Mesenteric fat pad (tissue), 1 donor: ENCODE results near the gene LPIN2. TPM values are rescaled to one million over a fixed set of nuclear protein-coding genes. Genes with fewer than 3 reads are reported as not detected.

Source experiments
- DNase-seq: peaks from one replicate; pipeline ENCODE4 v3.0.0-alpha.2; 2020; ENCODE audit warnings: low spot score
- total RNA-seq: library from RNA; stranded (reverse); fragmentation: NEBNext Ultra II Directional; extraction: Animal tissue kit (Norgen Biotek cat#: 25700); gene quantifications from one replicate; pipeline ENCODE4 v1.2.1, GENCODE V29; 2021
- donor health status: DM: yes; HTN: yes; CAD: no.

LPIN2 gene
- total RNA-seq, 1 donor from 2014 or later: 29.0 TPM

- DNase-seq: no peak
Observed at GRCh38 chr18:2982452-2983269, 30.3 kb downstream of the LPIN2 start.

- no peak for DNase-seq
Observed at GRCh38 chr18:2982022-2982421, 30.9 kb downstream of the LPIN2 start.

- DNase-seq: no peak
Observed at GRCh38 chr18:2981212-2981728, 31.7 kb downstream of the LPIN2 start.

- DNase-seq: no peak
Observed at GRCh38 chr18:2979871-2980790, 32.8 kb downstream of the LPIN2 start.

GRCh38 chr18:2979129-2979528, 33.8 kb downstream of the LPIN2 start:
- no peak for DNase-seq

GRCh38 chr18:2978661-2979106, 34.3 kb downstream of the LPIN2 start:
- DNase-seq: no peak

GRCh38 chr18:2978208-2978607, 34.7 kb downstream of the LPIN2 start:
- no peak for DNase-seq

- DNase-seq: no peak
Observed at GRCh38 chr18:2976218-2977132, 36.5 kb downstream of the LPIN2 start.

GRCh38 chr18:2974731-2975130, 38.2 kb downstream of the LPIN2 start:
- DNase-seq: no peak

GRCh38 chr18:2971741-2972552, 41.0 kb downstream of the LPIN2 start:
- DNase-seq: no peak

- no peak for DNase-seq
Observed at GRCh38 chr18:2970772-2971659, 41.9 kb downstream of the LPIN2 start.

GRCh38 chr18:2970344-2970743, 42.6 kb downstream of the LPIN2 start:
- no peak for DNase-seq

- no peak for DNase-seq
Observed at GRCh38 chr18:2969695-2970094, 43.2 kb downstream of the LPIN2 start.

GRCh38 chr18:2968606-2969005, 44.3 kb downstream of the LPIN2 start:
- no peak for DNase-seq

- DNase-seq: no peak
Observed at GRCh38 chr18:2967820-2968219, 45.1 kb downstream of the LPIN2 start.

- no peak for DNase-seq
Observed at GRCh38 chr18:2967357-2967756, 45.6 kb downstream of the LPIN2 start.

GRCh38 chr18:2966560-2966959, 46.4 kb downstream of the LPIN2 start:
- no peak for DNase-seq

- DNase-seq: no peak
Observed at GRCh38 chr18:2965797-2966196, 47.1 kb downstream of the LPIN2 start.
